Tibial artery (tissue), 4 donors: Measurements from ENCODE around the gene DACH1.

Source experiments
- DNase-seq, 2 donors: peaks; one replicate each; pipeline ENCODE4 v3.0.0-alpha.2; 2019
- H3K27ac ChIP-seq, 2 donors: fragments of 200-600 bp; sonication (generic) in 1 of 2; 1 replicate in 1 of 2; 2 replicates in 1 of 2; pipeline ENCODE4 v1.5.1; 2018 to 2019; ENCODE audit warnings: mild to moderate bottlenecking in 1 of 2
- H3K27me3 ChIP-seq, 2 donors: fragments of 200-600 bp; sonication (generic) in 1 of 2; one replicate each; pipeline versions ENCODE4 v1.5.1 to v1.6.0; 2016 to 2019
- H3K36me3 ChIP-seq, 3 donors: fragments of 200-600 bp; sonication (generic) in 2 of 3; one replicate each; pipeline ENCODE4 v1.5.1; 2016 to 2019; ENCODE audit warnings: mild to moderate bottlenecking in 2 of 3
- H3K4me1 ChIP-seq, 4 donors: fragments of 200-600 bp; sonication (generic) in 2 of 4; 1 replicate in 3 of 4; 2 replicates in 1 of 4; pipeline ENCODE4 v1.5.1; 2016 to 2019
- H3K4me3 ChIP-seq, 2 donors: fragments of 200-600 bp; sonication (generic) in 1 of 2; 1 replicate in 1 of 2; 2 replicates in 1 of 2; pipeline ENCODE4 v1.5.1; 2018 to 2019; ENCODE audit warnings: mild to moderate bottlenecking in 2 of 2
- H3K9me3 ChIP-seq, 3 donors: fragments of 200-600 bp; sonication (generic) in 1 of 3; one replicate each; pipeline ENCODE4 v1.5.1; 2016 to 2019
- CTCF ChIP-seq, 2 experiments: fragments of 200-600 bp in 1 of 2; fragments of 450-650 bp in 1 of 2; IDR thresholded peaks; one replicate each; pipeline ENCODE4 v1.5.1; 2017 to 2019; ENCODE audit warnings: antibody characterized with exemption in 2 of 2, mild to moderate bottlenecking in 1 of 2, moderate library complexity in 1 of 2
- intact Hi-C: fragments of 100-400 bp; cut with DNase I; formaldehyde crosslinking; loops from one replicate; pipeline ENCODE4 v1.15.0; 2023; ENCODE audit warnings: low total_unique reads

DACH1 gene

GRCh38 chr13:71596116-71596515, 270.9 kb downstream of the DACH1 start:
- H3K36me3 ChIP-seq: no peaks in the 10 kb centered on the region
- intact Hi-C loops: no loop called here
- no peaks in the 10 kb centered on the region for H3K27me3 ChIP-seq
- TF ChIP-seq CTCF (IDR thresholded peaks at IDR 0.05): no peak
- H3K4me3 ChIP-seq: no peak overlapping the region
- no peaks in the 10 kb centered on the region for H3K4me1 ChIP-seq
- no peak for DNase-seq
- no peak overlapping the region for H3K27ac ChIP-seq
- no peaks in the 10 kb centered on the region for H3K9me3 ChIP-seq

DNA sequence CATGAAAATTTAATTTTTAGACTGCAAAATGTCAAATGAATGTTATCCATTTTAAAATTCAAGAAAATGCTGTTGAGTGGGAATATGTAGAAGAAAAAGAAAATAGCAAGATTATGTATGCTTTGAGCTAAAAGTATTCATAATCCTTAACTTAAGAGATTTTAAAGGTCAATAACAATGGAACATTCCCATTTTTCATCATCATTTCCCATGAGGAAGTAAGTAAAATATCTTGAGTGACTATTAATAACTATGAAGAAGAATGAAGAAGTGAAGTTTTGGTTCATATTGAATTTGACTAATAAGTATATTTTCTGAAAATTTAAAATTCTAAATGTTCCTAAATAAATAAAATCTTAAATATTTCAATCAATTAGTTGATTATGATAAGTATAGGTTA, 273.4 kb downstream of the DACH1 start:
- intact Hi-C loops: no loop called here
- H3K4me3 ChIP-seq: no peak overlapping the region
- H3K27ac ChIP-seq: no peak overlapping the region
- no peaks in the 10 kb centered on the region for H3K36me3 ChIP-seq
- H3K4me1 ChIP-seq: no peaks in the 10 kb centered on the region
- no peaks in the 10 kb centered on the region for H3K9me3 ChIP-seq
- no peak for TF ChIP-seq CTCF (IDR thresholded peaks at IDR 0.05)
- DNase-seq: no peak
- no peaks in the 10 kb centered on the region for H3K27me3 ChIP-seq

DNA sequence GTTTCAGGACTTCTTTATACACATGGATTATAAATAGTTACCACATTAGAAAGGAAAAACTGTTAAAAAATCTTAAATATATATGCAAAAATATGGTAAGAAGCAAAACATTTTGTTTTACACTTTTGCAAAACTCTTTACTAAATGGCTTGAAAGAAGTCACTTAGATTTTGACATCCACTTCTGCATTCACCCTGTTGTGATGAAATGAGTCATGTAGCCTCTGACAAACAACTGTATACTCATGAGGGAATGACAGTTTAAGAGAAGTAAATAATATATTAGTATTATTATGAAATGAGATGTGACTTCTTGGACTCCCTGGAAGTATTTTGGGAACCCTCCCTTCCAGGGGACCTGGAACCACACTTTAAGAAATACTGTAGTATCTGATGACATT, 275.6 kb downstream of the DACH1 start:
- H3K36me3 ChIP-seq: no peaks in the 10 kb centered on the region
- no peak for DNase-seq
- H3K9me3 ChIP-seq: no peaks in the 10 kb centered on the region
- H3K4me1 ChIP-seq: no peaks in the 10 kb centered on the region
- no peak for TF ChIP-seq CTCF (IDR thresholded peaks at IDR 0.05)
- no peak overlapping the region for H3K27ac ChIP-seq
- no peak overlapping the region for H3K4me3 ChIP-seq
- intact Hi-C loops: no loop called here
- H3K27me3 ChIP-seq: no peaks in the 10 kb centered on the region

GRCh38 chr13:71590654-71591148, 276.3 kb downstream of the DACH1 start:
- Histone ChIP-seq H3K27ac (no peak overlapping the region), H3K9me3 (no peaks in the 10 kb centered on the region), H3K4me3 (no peak overlapping the region), H3K36me3 (no peaks in the 10 kb centered on the region), H3K27me3 (no peaks in the 10 kb centered on the region), H3K4me1 (no peaks in the 10 kb centered on the region)
- no peak for DNase-seq
- intact Hi-C loops: no loop called here
- TF ChIP-seq CTCF (IDR thresholded peaks at IDR 0.05): no peak

GRCh38 chr13:71589032-71589431, 278.0 kb downstream of the DACH1 start:
- Histone ChIP-seq H3K27ac (no peak overlapping the region), H3K4me3 (no peak overlapping the region), H3K36me3 (no peaks in the 10 kb centered on the region), H3K27me3 (no peaks in the 10 kb centered on the region), H3K9me3 (no peaks in the 10 kb centered on the region), H3K4me1 (no peaks in the 10 kb centered on the region)
- no peak for TF ChIP-seq CTCF (IDR thresholded peaks at IDR 0.05)
- DNase-seq: no peak
- intact Hi-C loops: no loop called here

DNA sequence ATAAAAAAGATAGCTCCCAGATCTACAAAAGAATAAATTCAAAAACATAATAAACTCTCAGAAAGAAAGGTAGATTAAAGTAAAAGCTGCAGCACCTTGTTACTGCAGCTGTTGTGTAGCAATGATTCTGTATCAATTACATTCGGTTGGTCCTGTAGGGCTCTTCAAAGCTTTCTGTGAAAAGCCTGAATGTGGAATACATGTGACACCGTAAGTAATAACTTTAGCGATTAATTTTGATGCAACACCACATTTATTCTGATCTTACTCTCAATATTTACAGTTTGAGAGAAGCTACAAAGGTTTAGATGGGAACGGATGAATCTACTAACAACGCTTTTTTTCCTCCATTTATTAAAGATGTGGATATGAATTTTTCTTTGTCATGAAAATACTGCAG, 279.2 kb downstream of the DACH1 start:
- TF ChIP-seq CTCF (IDR thresholded peaks at IDR 0.05): no peak
- no peak for DNase-seq
- Histone ChIP-seq H3K27ac (no peak overlapping the region), H3K27me3 (no peaks in the 10 kb centered on the region), H3K9me3 (no peaks in the 10 kb centered on the region), H3K4me1 (no peaks in the 10 kb centered on the region), H3K4me3 (no peak overlapping the region), H3K36me3 (no peaks in the 10 kb centered on the region)
- intact Hi-C loops: no loop called here
